GM10266 (cell line): ENCODE results near the gene AP1G2.

Experiments
- DNase-seq: peaks from one replicate; pipeline ENCODE4 v3.0.0; 2012; ENCODE audit errors: extremely low spot score
- TF ChIP-seq, protein P1 (sequence below): IDR thresholded peaks from 2 replicates; pipeline ENCODE4 v1.5.1; 2012; ENCODE audit warnings: mild to moderate bottlenecking, low read depth; ENCODE audit not compliant: control insufficient read depth, insufficient read depth; ENCODE audit errors: missing control alignments

AP1G2 gene

DNA sequence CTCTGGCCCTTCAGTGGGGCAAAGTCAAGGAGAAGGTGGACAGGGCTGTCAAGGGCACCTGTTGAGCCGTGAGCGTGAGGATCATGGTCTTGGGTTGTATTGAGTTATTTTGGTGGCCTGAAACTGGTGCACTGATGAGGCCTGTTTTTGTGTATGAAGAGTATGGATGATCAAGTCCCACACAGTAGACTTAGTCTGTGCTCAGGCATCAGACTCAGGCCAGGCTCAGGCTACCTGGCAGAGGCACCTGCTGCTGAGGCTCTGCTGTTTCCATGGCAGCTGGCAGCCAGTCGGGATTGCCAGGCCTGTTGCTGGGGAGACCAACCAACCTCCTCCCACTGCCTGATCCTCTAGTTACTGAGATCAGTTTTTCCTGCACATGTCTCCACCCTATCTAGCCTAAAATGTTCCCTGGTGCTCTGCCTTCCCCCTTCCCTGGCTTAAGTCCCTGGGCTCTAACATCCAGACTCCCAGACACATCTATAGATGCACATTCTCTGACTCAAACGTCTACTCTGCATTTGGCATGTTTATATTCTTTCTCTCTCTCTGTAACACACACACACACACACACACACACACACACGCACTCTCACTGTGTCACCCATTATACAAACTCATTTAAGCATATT lies 5.9 kb upstream of the AP1G2 start:
- no peak for DNase-seq

DNA sequence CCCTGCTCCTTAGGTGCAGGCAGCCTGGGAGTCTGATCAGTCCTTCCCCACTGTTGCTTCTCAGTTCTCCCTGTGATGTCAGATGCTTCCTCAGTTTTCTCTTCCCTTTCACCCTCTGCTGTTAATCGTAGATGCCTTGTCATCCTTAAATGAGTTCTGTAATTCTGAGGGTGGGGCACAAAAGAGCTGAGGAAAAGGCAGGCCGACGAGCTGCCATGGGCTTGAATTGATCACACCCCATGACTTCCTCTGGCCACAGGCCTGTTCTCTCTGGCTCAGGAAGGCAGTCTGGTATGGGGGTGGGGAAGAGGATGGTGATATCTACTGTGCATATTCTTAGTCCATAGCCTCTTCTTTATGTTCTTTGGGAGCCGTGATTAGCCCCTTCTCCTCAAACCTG lies 5.2 kb upstream of the AP1G2 start:
- DNase-seq: no peak
- TF ChIP-seq, protein P1, sequence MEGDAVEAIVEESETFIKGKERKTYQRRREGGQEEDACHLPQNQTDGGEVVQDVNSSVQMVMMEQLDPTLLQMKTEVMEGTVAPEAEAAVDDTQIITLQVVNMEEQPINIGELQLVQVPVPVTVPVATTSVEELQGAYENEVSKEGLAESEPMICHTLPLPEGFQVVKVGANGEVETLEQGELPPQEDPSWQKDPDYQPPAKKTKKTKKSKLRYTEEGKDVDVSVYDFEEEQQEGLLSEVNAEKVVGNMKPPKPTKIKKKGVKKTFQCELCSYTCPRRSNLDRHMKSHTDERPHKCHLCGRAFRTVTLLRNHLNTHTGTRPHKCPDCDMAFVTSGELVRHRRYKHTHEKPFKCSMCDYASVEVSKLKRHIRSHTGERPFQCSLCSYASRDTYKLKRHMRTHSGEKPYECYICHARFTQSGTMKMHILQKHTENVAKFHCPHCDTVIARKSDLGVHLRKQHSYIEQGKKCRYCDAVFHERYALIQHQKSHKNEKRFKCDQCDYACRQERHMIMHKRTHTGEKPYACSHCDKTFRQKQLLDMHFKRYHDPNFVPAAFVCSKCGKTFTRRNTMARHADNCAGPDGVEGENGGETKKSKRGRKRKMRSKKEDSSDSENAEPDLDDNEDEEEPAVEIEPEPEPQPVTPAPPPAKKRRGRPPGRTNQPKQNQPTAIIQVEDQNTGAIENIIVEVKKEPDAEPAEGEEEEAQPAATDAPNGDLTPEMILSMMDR: no peak

More for the DNA sequence above, 5.9 kb upstream of the AP1G2 start:
- TF ChIP-seq, protein P1: no peak

DNA sequence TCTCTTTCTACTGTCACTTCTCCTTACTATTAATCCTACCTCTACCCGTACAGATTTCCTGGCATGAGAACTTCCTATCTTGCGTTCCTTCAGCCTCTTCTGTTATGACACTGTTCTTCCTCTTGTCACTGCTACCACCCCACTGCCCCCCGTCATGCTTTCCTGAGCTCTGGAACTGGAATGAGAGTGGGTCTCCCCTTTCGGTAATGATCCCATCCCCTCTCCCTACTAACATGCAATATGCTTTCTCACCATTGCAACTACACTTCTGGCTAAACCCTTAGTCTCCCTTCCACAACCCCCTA lies 4.9 kb upstream of the AP1G2 start:
- DNase-seq: no peak
- TF ChIP-seq, protein P1: no peak

DNA sequence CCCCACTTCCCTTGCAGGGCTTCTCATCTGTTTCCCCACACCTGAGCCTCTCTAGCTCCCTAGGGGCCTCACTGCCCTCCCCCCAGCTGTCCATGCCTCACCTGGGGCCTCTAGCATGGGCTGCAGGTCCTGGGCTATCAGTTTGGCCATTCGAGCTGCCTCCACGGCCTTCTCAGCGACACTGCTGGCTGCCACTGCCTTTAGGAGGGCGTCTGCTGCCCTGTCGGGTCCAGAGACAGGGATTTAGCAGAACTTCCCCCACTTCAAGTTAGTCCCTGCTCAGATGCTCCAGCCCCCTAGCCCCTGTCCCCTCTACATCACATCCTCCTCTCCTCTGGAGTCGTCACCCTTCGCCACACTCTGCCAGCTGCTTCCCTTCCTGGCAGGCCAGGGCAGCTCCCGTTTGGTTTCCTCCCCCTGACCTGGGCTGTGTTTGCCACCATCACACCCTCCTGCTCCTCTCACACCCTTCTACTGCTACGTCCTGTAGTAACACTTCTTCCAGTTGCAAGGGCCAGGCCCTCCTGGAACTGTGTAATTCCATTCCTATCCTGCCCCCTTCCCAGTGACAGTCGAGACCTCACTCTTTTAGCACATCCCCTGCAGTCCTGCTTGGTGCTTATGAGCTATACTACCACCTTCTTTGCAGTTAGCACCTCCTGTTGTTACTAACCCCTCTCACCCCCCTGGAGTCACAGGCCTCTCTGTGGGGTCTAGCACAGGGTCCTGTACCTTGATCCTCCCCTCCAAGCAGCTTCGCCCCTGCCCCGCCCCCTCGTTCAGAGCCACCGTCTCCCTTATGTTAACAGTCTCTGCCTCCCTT lies 4.3 kb upstream of the AP1G2 start:
- TF ChIP-seq, protein P1: no peak
- no peak for DNase-seq

DNA sequence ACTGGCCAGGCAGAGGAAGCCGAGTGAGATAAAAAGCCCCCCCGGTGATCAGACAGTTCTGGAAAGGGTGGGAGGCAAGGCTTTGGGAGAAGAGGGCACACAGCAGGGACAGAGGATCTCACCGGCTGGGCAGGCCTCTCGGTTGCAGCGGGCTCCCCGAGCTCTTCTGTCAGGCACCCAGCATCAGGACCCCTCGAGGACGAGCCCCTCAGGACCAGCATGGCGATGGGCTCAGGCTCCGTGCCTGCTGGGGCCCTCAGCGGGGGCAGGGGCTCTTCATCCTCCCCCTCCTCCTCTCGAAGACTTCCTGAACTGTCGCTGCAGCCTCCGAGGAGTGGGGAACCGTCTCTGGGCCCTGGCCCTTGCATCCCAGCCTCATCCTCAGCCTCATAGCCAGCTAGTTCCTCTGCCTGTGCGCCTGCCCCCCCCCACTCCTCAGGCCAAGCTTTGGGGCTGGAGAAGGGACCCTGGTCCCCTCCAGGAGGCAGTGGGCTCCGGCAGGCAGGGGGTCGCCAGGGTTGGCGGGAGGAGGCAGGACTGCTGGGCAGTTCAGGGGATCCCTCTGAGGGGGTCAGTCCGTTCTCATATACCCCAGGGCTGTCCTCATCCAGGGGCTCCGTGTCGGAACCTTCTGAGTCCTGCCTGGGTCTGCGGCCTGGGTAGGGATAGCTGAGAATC lies 3.4 kb upstream of the AP1G2 start:
- DNase-seq: no peak
- TF ChIP-seq, protein P1: no peak

DNA sequence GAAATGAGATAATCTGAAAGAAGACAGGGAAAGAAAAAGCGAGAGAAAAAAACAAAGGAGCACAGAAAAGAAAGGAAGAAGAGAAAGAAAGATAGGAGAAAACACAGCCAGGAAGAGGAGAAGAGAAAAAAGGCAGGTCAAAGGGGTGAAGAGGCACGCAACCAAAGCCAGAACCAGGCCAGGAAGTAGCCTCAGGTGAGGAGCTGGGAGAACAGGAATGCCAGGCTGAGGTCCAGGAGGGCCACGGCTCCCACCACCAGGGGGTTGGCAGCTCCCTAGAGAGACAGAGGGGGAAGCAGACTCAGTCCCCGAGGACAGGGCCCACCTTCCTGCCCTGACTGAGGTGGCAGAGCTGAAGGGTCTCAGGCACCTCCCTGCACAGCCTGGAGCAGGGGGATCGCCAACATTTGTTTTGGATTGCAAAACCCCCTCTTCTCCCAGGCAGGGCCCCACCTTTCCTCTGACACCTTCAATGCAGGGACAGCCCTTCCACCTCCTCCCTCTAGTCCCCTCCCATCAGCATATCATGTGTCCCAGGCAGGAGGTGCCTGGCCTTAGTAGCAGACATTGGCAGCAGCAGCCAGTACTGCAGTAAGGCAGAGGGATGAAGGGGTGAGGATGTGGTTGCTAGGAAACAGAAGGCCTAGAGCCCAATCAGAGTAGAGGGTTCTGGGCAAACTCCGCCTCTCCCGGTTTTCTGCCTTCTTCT lies 2.0 kb upstream of the AP1G2 start:
- no peak for DNase-seq
- TF ChIP-seq, protein P1: no peak
